A549 (cell line): ENCODE results near the gene KRTAP10-2.

Experiments used
- NR3C1 ChIP-seq: fragments of >200 bp; sonication (Bioruptor Twin); formaldehyde crosslinking; IDR thresholded peaks from 3 replicates; pipeline ENCODE4 v1.6.1; 2017
- RAD21 ChIP-seq, 2 experiments: fragments of >200 bp in 1 of 2; sonication (Bioruptor Twin) in 1 of 2; formaldehyde crosslinking in 1 of 2; IDR thresholded peaks in 1 of 2; conservative IDR thresholded peaks in 1 of 2; 2 replicates in 1 of 2; 3 replicates in 1 of 2; pipeline ENCODE4 v1.6.1; 2012 to 2018; ENCODE audit warnings: inconsistent platforms in 1 of 2
- TF ChIP-seq, protein P1 (sequence below): fragments of 250-450 bp; sonication (Bioruptor Pico); IDR thresholded peaks from 2 replicates; pipeline ENCODE4 v1.5.0; 2020; ENCODE audit warnings: low read depth, mild to moderate bottlenecking, moderate library complexity

DNA sequence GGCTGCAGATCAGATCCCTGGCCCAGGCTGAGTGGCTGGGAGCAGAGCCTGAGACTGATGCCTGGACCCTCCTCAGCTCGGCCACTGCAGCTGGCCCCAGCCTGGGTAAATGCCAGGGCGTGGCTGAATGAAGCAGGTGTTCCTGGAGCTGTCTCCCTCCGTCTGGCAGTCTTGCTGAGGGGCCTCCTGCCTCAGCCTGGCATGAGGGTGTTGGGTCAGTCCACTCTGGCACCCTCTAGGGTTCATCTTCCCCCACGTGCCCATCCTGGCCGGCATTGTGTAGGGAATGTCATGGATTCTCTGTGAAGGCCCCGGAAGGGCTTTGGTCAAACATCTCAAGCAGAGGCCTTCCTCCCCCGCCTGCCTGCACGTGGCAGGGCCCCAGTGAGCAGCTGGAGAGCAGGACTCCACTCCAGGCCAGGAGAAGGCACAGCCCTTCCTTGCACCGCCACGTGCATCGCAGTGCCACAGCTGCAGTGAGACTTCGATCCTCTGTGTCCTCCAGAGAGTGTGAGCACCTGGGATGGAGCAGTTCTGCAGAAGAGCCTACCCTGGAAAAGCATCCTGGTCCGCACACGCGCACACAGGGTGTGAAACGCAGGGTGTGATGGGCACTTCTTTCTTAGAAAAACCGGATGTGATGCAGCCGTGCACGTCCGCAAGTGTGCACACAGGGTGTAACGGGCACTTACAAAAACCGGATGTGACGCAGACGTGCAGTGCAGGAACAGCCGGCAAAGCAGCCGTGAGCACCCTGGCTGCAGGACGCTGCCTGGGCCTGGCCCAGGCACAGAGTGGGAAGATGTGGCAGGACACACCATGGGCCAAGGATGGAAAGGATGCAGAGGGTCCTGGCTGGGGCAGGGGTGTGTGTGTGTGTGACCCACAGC is 17.6 kb upstream of the KRTAP10-2 start:
- TF ChIP-seq, protein P1, sequence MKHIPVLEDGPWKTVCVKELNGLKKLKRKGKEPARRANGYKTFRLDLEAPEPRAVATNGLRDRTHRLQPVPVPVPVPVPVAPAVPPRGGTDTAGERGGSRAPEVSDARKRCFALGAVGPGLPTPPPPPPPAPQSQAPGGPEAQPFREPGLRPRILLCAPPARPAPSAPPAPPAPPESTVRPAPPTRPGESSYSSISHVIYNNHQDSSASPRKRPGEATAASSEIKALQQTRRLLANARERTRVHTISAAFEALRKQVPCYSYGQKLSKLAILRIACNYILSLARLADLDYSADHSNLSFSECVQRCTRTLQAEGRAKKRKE (CRISPR knock-in tag) = no peak
- TF ChIP-seq NR3C1 (no peak), RAD21 (conservative IDR thresholded peaks at IDR 0.05 in 1 of 2, IDR thresholded peaks at IDR 0.05 in 1 of 2) (no peak)
